ENCODE measurements around the gene SLC25A22. TPM values are rescaled to one million over a fixed set of nuclear protein-coding genes. Genes with fewer than 3 reads are reported as not detected.

Gene SLC25A22
- total RNA-seq, 1 donor from 2014 or later, result 64.5 TPM

DNA sequence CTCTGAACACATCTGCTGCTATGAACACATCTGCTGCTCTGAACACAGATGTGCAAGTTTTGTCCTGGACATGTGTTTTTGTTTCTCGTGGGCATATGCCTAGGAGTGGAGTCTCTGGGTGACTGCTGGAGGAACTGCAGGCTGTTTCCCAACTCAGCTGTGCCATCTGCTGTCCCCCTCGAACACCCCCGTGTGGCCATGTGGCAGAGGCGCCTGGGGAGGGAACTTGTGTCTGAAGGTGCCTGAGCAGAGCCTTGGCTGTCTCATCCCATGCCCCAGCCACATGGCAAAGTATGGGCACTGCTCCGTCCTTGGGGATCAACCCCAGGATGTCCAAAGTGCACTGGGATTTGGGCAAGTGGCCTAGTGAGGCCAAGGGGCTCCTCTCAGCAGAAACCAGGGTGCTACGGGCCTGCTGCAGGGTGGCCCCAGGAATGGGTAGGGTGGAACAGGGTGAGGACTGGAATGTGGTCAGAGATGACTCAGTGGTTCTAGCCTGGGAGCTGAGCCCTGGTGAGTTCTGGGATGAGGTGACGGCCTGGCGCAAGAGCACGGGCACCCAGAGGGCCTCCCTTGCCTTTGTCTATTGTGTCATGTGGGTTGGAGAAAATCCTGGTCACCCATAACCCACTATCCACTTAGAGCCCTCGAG lies 35.5 kb downstream of the SLC25A22 start:
- no peak overlapping the region for H3K27ac Mint-ChIP-seq
- intact Hi-C loops (cut with micrococcal nuclease), result no loop called here
- DNase-seq (ENCODE audit: low spot score), result no peak
- H3K4me1 Mint-ChIP-seq (ENCODE audit: low read depth), result peaks cover 7% of the 10 kb centered on the region
- peaks cover 64% of the 10 kb centered on the region for H3K36me3 Mint-ChIP-seq (ENCODE audit: low read depth)
- H3K4me3 Mint-ChIP-seq (ENCODE audit: low read depth), result no peak overlapping the region
- no peaks in the 10 kb centered on the region for H3K9me3 Mint-ChIP-seq
- H3K27me3 Mint-ChIP-seq (ENCODE audit: low read depth), result no peaks in the 10 kb centered on the region

DNA sequence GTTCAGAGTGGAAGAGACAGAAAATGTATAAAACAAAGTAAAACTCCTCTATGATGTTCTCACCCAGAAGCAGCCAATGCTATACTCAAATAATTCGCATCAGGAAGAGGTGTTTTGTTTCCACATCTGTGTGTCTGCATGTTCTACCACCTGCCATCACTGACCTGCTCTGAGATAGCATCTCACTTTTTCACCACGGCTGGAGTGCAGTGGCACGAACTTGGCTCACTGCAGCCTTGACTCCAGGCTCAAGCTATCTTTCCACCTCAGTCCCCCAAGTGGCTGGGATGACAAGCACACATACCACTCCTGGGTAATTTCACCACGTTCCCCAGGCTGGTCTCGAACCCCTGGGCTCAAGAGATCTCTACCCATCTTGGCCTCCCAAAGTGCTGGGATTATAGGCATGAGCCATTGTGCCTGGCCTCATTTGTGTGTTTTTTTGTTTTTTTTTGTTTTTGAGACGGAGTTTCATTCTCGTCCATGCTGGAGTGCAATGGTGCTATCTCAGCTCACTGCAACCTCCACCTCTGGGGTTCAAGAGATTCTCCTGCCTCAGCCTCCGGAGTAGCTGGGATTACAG lies 36.5 kb downstream of the SLC25A22 start:
- H3K36me3 Mint-ChIP-seq (ENCODE audit: low read depth), result peaks cover 65% of the 10 kb centered on the region
- H3K27ac Mint-ChIP-seq, result no peak overlapping the region

DNA sequence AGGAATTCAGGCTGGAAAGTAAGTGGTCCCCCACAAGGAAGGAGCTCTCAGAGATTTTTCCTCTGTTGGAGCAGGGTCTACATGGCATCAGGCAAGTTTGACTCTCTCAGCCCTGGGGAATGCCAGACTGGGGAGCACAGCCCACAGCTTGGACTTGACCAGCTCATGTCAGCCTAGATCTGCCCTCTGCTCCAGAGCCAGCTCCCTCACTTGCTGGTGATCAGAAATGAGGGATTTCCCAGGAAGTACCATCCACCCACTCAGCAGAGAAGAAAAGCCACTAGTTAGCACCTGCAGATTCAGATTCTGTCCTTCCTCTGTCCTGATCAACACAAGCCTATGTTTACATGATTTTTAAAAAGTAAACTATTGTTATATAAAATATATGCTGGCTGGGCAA lies 37.8 kb downstream of the SLC25A22 start:
- no peak for DNase-seq (ENCODE audit: low spot score)
- intact Hi-C loops (cut with micrococcal nuclease), result no loop called here
- Mint-ChIP-seq H3K27me3 (ENCODE audit: low read depth) (no peaks in the 10 kb centered on the region), H3K4me3 (ENCODE audit: low read depth) (no peak overlapping the region), H3K4me1 (ENCODE audit: low read depth) (peaks cover 4% of the 10 kb centered on the region), H3K27ac (peak overlapping the region; percentile 60), H3K9me3 (no peaks in the 10 kb centered on the region), H3K36me3 (ENCODE audit: low read depth) (peaks cover 62% of the 10 kb centered on the region)

More for the DNA sequence above, 36.5 kb downstream of the SLC25A22 start:
- DNase-seq (ENCODE audit: low spot score), result no peak
- peaks cover 5% of the 10 kb centered on the region for H3K4me1 Mint-ChIP-seq (ENCODE audit: low read depth)
- H3K27me3 Mint-ChIP-seq (ENCODE audit: low read depth), result no peaks in the 10 kb centered on the region
- no peak overlapping the region for H3K4me3 Mint-ChIP-seq (ENCODE audit: low read depth)
- H3K9me3 Mint-ChIP-seq, result no peaks in the 10 kb centered on the region
- intact Hi-C loops (cut with micrococcal nuclease), result no loop called here

GRCh38 chr11:749731-750130 lies 48.4 kb downstream of the SLC25A22 start:
- intact Hi-C loops (cut with micrococcal nuclease), result no loop called here
- Mint-ChIP-seq H3K9me3 (no peaks in the 10 kb centered on the region), H3K4me1 (ENCODE audit: low read depth) (peaks cover 18% of the 10 kb centered on the region), H3K4me3 (ENCODE audit: low read depth) (peak overlapping the region; percentile 71), H3K27me3 (ENCODE audit: low read depth) (no peaks in the 10 kb centered on the region), H3K36me3 (ENCODE audit: low read depth) (peaks cover 20% of the 10 kb centered on the region), H3K27ac (peak overlapping the region; percentile 49)
- no peak for DNase-seq (ENCODE audit: low spot score)

DNA sequence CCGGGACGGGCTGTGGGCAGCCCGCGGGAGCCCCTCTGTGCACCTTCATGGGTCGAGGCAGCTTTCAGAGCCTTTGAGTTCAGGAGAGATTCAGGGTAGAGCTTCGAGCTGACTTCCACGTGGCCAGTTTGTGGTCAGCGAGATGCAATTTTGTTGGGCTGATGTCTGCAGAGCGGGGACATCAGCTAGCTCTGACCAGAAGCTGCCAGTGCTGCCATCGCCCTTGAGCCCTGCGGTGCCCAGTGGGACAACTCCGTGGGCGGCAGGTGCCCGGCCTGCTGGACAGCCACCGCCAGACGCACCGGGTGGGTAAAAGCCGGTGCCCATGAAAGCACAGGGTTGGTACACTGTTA lies 50.1 kb downstream of the SLC25A22 start:
- intact Hi-C loops (cut with micrococcal nuclease), result no loop called here
- no peak for DNase-seq (ENCODE audit: low spot score)
- H3K27me3 Mint-ChIP-seq (ENCODE audit: low read depth), result no peaks in the 10 kb centered on the region

DNA sequence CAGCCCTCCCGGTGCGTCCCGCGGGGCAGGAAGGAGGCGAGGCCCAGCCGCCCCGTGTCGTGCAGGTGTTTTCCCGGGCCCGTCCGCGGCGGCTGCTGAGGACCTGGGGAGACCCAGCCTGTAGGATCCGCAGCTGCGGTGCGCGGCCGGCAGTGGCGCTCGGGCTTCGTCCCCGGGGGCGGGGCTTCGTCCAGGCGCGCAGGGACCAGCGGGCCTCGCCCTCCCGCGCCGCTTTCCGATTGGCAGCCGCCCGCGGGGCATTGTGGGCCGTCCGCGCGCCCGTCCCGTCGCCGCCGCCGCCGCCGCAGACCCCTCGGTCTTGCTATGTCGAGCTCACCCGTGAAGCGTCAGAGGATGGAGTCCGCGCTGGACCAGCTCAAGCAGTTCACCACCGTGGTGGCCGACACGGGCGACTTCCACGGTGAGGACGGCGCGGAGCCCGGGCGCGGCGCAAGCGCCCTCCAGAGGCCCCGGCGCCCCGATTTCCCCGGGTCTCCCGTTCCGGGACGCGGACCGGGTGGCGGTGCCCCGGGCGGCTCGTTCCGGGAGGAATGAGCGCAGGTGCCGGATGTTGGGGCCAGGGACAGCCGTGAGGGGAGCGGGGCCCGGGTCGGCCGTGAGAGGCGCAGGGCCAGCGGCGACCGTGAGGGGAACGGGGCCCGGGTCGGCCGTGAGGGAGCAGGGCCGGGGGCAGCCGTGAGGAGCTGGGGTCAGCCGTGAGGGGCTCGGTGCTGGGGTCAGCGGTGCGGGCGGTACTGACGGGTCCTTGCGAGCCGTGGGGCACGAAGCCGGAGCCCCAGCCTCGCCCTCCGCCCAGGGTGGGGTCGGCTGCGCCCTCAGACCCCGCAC lies 50.7 kb downstream of the SLC25A22 start, which contains the start of gene TALDO1:
TSS of gene TALDO1 (plus strand) at position 307 of the 849 bp plus-strand sequence. CDS start at position 325, 18 bp downstream.
- Mint-ChIP-seq H3K27ac (peak within 1 kb of the TSS; percentile 77), H3K9me3 (no peaks in the 10 kb centered on the region), H3K4me3 (ENCODE audit: low read depth) (peak within 1 kb of the TSS; percentile 85), H3K4me1 (ENCODE audit: low read depth) (peaks cover 18% of the 10 kb centered on the region), H3K27me3 (ENCODE audit: low read depth) (no peaks in the 10 kb centered on the region), H3K36me3 (ENCODE audit: low read depth) (peaks cover 16% of the 10 kb centered on the region)
- intact Hi-C loops (cut with micrococcal nuclease), result loop anchor here (2.0 kb wide), 3 partner anchors 19 to 49 kb away; partner anchors contain the start of gene GATD1
- DNase-seq (ENCODE audit: low spot score), result peak; percentile 84

More for the DNA sequence above, 50.1 kb downstream of the SLC25A22 start:
- Mint-ChIP-seq H3K9me3 (no peaks in the 10 kb centered on the region), H3K27ac (peak overlapping the region; percentile 76), H3K36me3 (ENCODE audit: low read depth) (peaks cover 20% of the 10 kb centered on the region), H3K4me3 (ENCODE audit: low read depth) (peak overlapping the region; percentile 85), H3K4me1 (ENCODE audit: low read depth) (peaks cover 18% of the 10 kb centered on the region)

- Mint-ChIP-seq H3K27ac (peak overlapping the region; percentile 77), H3K4me3 (ENCODE audit: low read depth) (peak overlapping the region; percentile 81), H3K27me3 (ENCODE audit: low read depth) (no peaks in the 10 kb centered on the region), H3K36me3 (ENCODE audit: low read depth) (peaks cover 14% of the 10 kb centered on the region), H3K9me3 (no peaks in the 10 kb centered on the region), H3K4me1 (ENCODE audit: low read depth) (peaks cover 16% of the 10 kb centered on the region)
- intact Hi-C loops (cut with micrococcal nuclease), result loop anchor here (2.0 kb wide), 3 partner anchors 18 to 50 kb away; partner anchors contain the start of gene GATD1
- DNase-seq (ENCODE audit: low spot score), result peak; percentile 30
Measured at GRCh38 chr11:746289-747157, 51.6 kb downstream of the SLC25A22 start.

DNA sequence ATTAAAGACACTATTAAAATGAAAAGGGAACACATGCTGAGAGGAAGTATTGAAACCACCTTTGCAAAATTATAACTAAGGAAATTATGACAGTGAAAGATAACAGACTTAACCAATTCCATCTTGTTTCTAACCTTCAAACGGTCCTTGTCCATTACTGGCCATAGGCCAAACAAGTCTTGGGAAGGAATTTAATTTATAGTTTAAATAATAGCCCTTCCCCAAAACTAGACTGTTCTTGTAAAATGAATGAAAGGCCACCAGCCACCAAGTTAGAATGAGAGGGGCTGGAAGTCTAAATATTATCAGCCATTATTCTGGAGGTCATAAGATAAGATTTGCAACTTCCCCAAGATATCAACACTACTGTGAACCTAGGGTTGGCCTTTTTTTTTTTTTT lies 52.7 kb downstream of the SLC25A22 start:
- Mint-ChIP-seq H3K27me3 (ENCODE audit: low read depth) (no peaks in the 10 kb centered on the region), H3K4me3 (ENCODE audit: low read depth) (peak overlapping the region; percentile 8), H3K9me3 (no peaks in the 10 kb centered on the region)

GRCh38 chr11:742571-743201 lies 55.4 kb downstream of the SLC25A22 start:
- Mint-ChIP-seq H3K27ac (no peak overlapping the region), H3K27me3 (ENCODE audit: low read depth) (peaks cover 6% of the 10 kb centered on the region), H3K4me1 (ENCODE audit: low read depth) (peaks cover 10% of the 10 kb centered on the region), H3K36me3 (ENCODE audit: low read depth) (no peaks in the 10 kb centered on the region), H3K4me3 (ENCODE audit: low read depth) (no peak overlapping the region), H3K9me3 (no peaks in the 10 kb centered on the region)
- intact Hi-C loops (cut with micrococcal nuclease), result no loop called here
- no peak for DNase-seq (ENCODE audit: low spot score)

More for the DNA sequence above, 52.7 kb downstream of the SLC25A22 start:
- Mint-ChIP-seq H3K4me1 (ENCODE audit: low read depth) (peaks cover 16% of the 10 kb centered on the region), H3K36me3 (ENCODE audit: low read depth) (peaks cover 10% of the 10 kb centered on the region), H3K27ac (no peak overlapping the region)
- DNase-seq (ENCODE audit: low spot score), result no peak
- intact Hi-C loops (cut with micrococcal nuclease), result no loop called here

GRCh38 chr11:742156-742546 lies 55.9 kb downstream of the SLC25A22 start:
- Mint-ChIP-seq H3K27me3 (ENCODE audit: low read depth) (peaks cover 6% of the 10 kb centered on the region), H3K4me1 (ENCODE audit: low read depth) (peaks cover 15% of the 10 kb centered on the region), H3K4me3 (ENCODE audit: low read depth) (no peak overlapping the region), H3K36me3 (ENCODE audit: low read depth) (no peaks in the 10 kb centered on the region), H3K9me3 (no peaks in the 10 kb centered on the region), H3K27ac (no peak overlapping the region)
- DNase-seq (ENCODE audit: low spot score), result no peak
- intact Hi-C loops (cut with micrococcal nuclease), result no loop called here

All from activated T-helper 2 cell treated with anti-CD3 and anti-CD28 coated beads, Interferon-gamma antibody, Interleukin-2, Interleukin-4, amounts not matched to agents 10 μg/mL and 5 μg/mL and 100 μg/mL, durations not matched to agents 14 hours and 24 hours and 36 hours (primary cell).